Activated CD8-positive, alpha-beta memory T cell treated with anti-CD3 and anti-CD28 coated beads, Interleukin-2, amount 50 U/mL, for 24 hours (primary cell): Measurements from ENCODE around the gene PDZRN3.

Experiments used
- DNase-seq: peaks from one replicate; pipeline ENCODE4 v3.0.0-alpha.2; 2020; ENCODE audit errors: extremely low read depth

The PDZRN3 gene

GRCh38 chr3:73419179-73419803 is 205.4 kb downstream of the PDZRN3 start:
- DNase-seq = no peak

GRCh38 chr3:73418681-73419080 is 206.1 kb downstream of the PDZRN3 start:
- no peak for DNase-seq

GRCh38 chr3:73415118-73415517 is 209.6 kb downstream of the PDZRN3 start:
- DNase-seq = no peak

GRCh38 chr3:73413619-73414018 is 211.1 kb downstream of the PDZRN3 start:
- DNase-seq = no peak

GRCh38 chr3:73411993-73412392 is 212.7 kb downstream of the PDZRN3 start:
- DNase-seq = no peak

GRCh38 chr3:73411545-73411944 is 213.2 kb downstream of the PDZRN3 start:
- DNase-seq = no peak

- DNase-seq = no peak
Measured at GRCh38 chr3:73409138-73409763, 215.5 kb downstream of the PDZRN3 start.

- DNase-seq = no peak
Measured at GRCh38 chr3:73408634-73409033, 216.1 kb downstream of the PDZRN3 start.

- DNase-seq = no peak
Measured at GRCh38 chr3:73407577-73407976, 217.2 kb downstream of the PDZRN3 start.

GRCh38 chr3:73405853-73406252 is 218.9 kb downstream of the PDZRN3 start:
- DNase-seq = no peak

GRCh38 chr3:73405000-73405399 is 219.7 kb downstream of the PDZRN3 start:
- no peak for DNase-seq

GRCh38 chr3:73404435-73404834 is 220.3 kb downstream of the PDZRN3 start:
- DNase-seq = no peak

GRCh38 chr3:73403444-73403843 is 221.3 kb downstream of the PDZRN3 start:
- DNase-seq = no peak

GRCh38 chr3:73401616-73402279 is 223.0 kb downstream of the PDZRN3 start:
- no peak for DNase-seq

- no peak for DNase-seq
Measured at GRCh38 chr3:73401059-73401458, 223.7 kb downstream of the PDZRN3 start.

GRCh38 chr3:73399666-73400253 is 225.0 kb downstream of the PDZRN3 start:
- DNase-seq = no peak

GRCh38 chr3:73399106-73399505 is 225.6 kb downstream of the PDZRN3 start:
- DNase-seq = no peak

GRCh38 chr3:73398084-73398483 is 226.7 kb downstream of the PDZRN3 start:
- no peak for DNase-seq

GRCh38 chr3:73394240-73394639 is 230.5 kb downstream of the PDZRN3 start:
- no peak for DNase-seq

- DNase-seq = no peak
Measured at GRCh38 chr3:73393005-73393404, 231.7 kb downstream of the PDZRN3 start.

- no peak for DNase-seq
Measured at GRCh38 chr3:73391984-73392383, 232.8 kb downstream of the PDZRN3 start.

GRCh38 chr3:73389928-73390327 is 234.8 kb downstream of the PDZRN3 start:
- DNase-seq = no peak
